Measurements from ENCODE around the gene ANXA6. TPM values are rescaled to one million over a fixed set of nuclear protein-coding genes. Genes with fewer than 3 reads are reported as not detected.

ANXA6 gene
- total RNA-seq, 8 experiments from 2014 or later: 21.2 to 409 (median 60.1) TPM

- H3K4me1 ChIP-seq (replicated peaks in 1 of 2): no peaks in the 10 kb centered on the region
- peak in 1 of 8 experiments; percentile 46 for ATAC-seq (replicated peaks in 6 of 8)
- in situ Hi-C loops (cut with MboI; ENCODE audit: low pct_unique_long_range_greater_than_20kb in 2 of 9, low sequenced_read_pairs in 9 of 9, unreplicated experiment in 9 of 9): no loop called here
- WGBS, 10 experiments: 20 to 100% (median 96%) methylated on average over 1 to 9 of the region's 14 CpGs; no CpG with 5 or more reads in 4 of the 10 experiments
- no peak overlapping the region for H3K4me3 ChIP-seq
- H3K27ac ChIP-seq: no peak overlapping the region
Measured at GRCh38 chr5:151067632-151068432, 89.7 kb downstream of the ANXA6 start.

GRCh38 chr5:151066920-151067319 is 90.7 kb downstream of the ANXA6 start:
- H3K4me1 ChIP-seq (replicated peaks in 1 of 2): no peaks in the 10 kb centered on the region
- 60 to 100% (median 89%) methylated on average over 1 to 6 of the region's 6 CpGs; no CpG with 5 or more reads in 3 of the 10 experiments for WGBS, 10 experiments
- H3K4me3 ChIP-seq: no peak overlapping the region
- H3K27ac ChIP-seq: no peak overlapping the region
- in situ Hi-C loops (cut with MboI; ENCODE audit: low pct_unique_long_range_greater_than_20kb in 2 of 9, low sequenced_read_pairs in 9 of 9, unreplicated experiment in 9 of 9): no loop called here
- ATAC-seq (replicated peaks in 6 of 8): no peak

GRCh38 chr5:151065609-151066008 is 92.0 kb downstream of the ANXA6 start:
- Histone ChIP-seq H3K4me3 (no peak overlapping the region), H3K27ac (no peak overlapping the region), H3K4me1 (replicated peaks in 1 of 2) (no peaks in the 10 kb centered on the region)
- ATAC-seq (replicated peaks in 6 of 8): no peak
- WGBS, 10 experiments: 67 to 100% (median 100%) methylated on average over 1 of the region's 1 CpG; no CpG with 5 or more reads in 1 of the 10 experiments
- in situ Hi-C loops (cut with MboI; ENCODE audit: low pct_unique_long_range_greater_than_20kb in 2 of 9, low sequenced_read_pairs in 9 of 9, unreplicated experiment in 9 of 9): no loop called here

GRCh38 chr5:151064916-151065499 is 92.6 kb downstream of the ANXA6 start:
- Histone ChIP-seq H3K27ac (no peak overlapping the region), H3K4me3 (no peak overlapping the region), H3K4me1 (replicated peaks in 1 of 2) (no peaks in the 10 kb centered on the region)
- no peak for ATAC-seq (replicated peaks in 6 of 8)
- 94 to 100% (median 96%) methylated on average over 1 to 9 of the region's 12 CpGs; no CpG with 5 or more reads in 5 of the 10 experiments for WGBS, 10 experiments
- in situ Hi-C loops (cut with MboI; ENCODE audit: low pct_unique_long_range_greater_than_20kb in 2 of 9, low sequenced_read_pairs in 9 of 9, unreplicated experiment in 9 of 9): no loop called here

GRCh38 chr5:151063142-151063989 is 94.2 kb downstream of the ANXA6 start:
- in situ Hi-C loops (cut with MboI; ENCODE audit: low pct_unique_long_range_greater_than_20kb in 2 of 9, low sequenced_read_pairs in 9 of 9, unreplicated experiment in 9 of 9): no loop called here
- Histone ChIP-seq H3K27ac (no peak overlapping the region), H3K4me1 (replicated peaks in 1 of 2) (no peaks in the 10 kb centered on the region), H3K4me3 (no peak overlapping the region)
- 72 to 100% (median 90%) methylated on average over 1 to 6 of the region's 17 CpGs; no CpG with 5 or more reads in 4 of the 10 experiments for WGBS, 10 experiments
- peak in 4 of 8 experiments; percentile 10 to 82 (median 56) for ATAC-seq (replicated peaks in 6 of 8)

- ATAC-seq (replicated peaks in 6 of 8): no peak
- no peaks in the 10 kb centered on the region for H3K4me1 ChIP-seq (replicated peaks in 1 of 2)
- in situ Hi-C loops (cut with MboI; ENCODE audit: low pct_unique_long_range_greater_than_20kb in 2 of 9, low sequenced_read_pairs in 9 of 9, unreplicated experiment in 9 of 9): no loop called here
- no peak overlapping the region for H3K27ac ChIP-seq
- no peak overlapping the region for H3K4me3 ChIP-seq
- 100% methylated on average over 1 to 3 of the region's 5 CpGs; no CpG with 5 or more reads in 5 of the 10 experiments for WGBS, 10 experiments
Measured at GRCh38 chr5:151062405-151063141, 95.0 kb downstream of the ANXA6 start.

DNA sequence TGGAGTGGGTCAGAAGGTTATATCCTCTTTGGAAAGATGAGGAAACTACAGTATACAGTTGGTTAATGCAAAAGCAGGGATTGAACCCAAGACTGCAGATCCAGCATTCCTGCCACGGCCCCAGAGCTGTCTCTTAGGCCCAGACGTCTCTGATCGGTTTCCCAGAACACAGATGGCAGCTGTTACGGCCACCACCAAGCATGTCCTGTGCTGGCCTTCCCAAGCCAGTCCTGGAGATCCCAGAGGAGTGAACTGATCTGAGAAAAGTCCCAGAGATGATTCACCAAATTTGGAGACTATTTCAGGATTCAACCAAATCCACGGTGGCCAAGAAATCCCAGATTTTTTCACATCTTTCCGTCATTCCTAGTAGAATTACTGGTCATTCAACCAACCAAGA is 96.8 kb downstream of the ANXA6 start:
- Histone ChIP-seq H3K27ac (no peak overlapping the region), H3K4me3 (no peak overlapping the region), H3K4me1 (replicated peaks in 1 of 2) (no peaks in the 10 kb centered on the region)
- 53 to 100% (median 100%) methylated on average over 1 to 6 of the region's 6 CpGs; no CpG with 5 or more reads in 1 of the 10 experiments for WGBS, 10 experiments
- no peak for ATAC-seq (replicated peaks in 6 of 8)
- in situ Hi-C loops (cut with MboI; ENCODE audit: low pct_unique_long_range_greater_than_20kb in 2 of 9, low sequenced_read_pairs in 9 of 9, unreplicated experiment in 9 of 9): no loop called here

- WGBS, 10 experiments: 90 to 100% (median 92%) methylated on average over 1 to 5 of the region's 7 CpGs; no CpG with 5 or more reads in 6 of the 10 experiments
- in situ Hi-C loops (cut with MboI; ENCODE audit: low pct_unique_long_range_greater_than_20kb in 2 of 9, low sequenced_read_pairs in 9 of 9, unreplicated experiment in 9 of 9): no loop called here
Measured at GRCh38 chr5:151058891-151059489, 98.6 kb downstream of the ANXA6 start.

GRCh38 chr5:151058301-151058700 is 99.3 kb downstream of the ANXA6 start:
- in situ Hi-C loops (cut with MboI; ENCODE audit: low pct_unique_long_range_greater_than_20kb in 2 of 9, low sequenced_read_pairs in 9 of 9, unreplicated experiment in 9 of 9): no loop called here

More at GRCh38 chr5:151058891-151059489, 98.6 kb downstream of the ANXA6 start:
- no peak for ATAC-seq (replicated peaks in 6 of 8)
- Histone ChIP-seq H3K4me1 (replicated peaks in 1 of 2) (no peaks in the 10 kb centered on the region), H3K4me3 (no peak overlapping the region), H3K27ac (no peak overlapping the region)

DNA sequence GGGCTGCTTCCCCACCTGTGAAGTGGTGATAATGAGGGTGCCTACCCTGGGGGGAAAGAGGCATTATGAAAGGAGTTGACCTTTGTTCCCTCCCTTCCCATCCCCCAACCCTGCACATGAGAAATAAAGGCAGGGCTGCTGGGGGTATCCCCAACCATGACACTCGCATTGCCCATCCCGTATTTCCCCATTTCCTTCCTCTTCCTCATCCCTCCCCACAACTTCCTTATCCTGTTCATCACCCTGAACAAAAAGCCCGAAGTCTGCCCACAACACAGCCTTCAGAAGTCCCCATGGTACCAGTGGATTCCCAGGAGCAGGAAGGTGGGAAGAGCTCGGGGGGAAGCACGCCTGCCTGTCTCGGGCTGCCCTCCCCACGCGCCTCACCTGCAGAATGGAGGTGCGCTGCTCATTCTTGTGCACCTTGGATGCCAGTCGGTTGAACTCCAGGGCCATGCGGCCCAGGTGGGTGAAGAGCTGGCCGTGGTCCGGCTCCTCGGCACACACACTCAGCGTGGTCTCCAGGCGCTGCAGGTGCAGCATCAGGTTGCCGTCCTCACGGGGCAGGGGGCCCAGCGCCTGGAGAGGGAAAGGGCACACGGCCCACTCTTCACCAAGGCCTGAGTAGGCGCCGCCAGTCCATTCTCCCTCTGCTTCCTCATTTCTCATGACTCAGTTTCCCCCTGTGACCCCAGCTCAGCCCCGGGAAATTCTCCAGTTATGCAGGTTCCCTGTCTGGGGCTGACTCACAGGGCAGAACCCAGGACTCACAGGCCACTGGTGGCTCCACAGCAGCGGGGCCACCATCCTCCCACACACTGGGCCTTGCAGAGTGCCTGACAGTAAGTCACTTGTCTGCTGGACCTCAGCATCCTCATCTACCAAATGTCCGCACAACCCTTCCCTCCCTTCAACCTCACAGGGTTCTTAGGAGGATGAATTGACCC is 100.9 kb downstream of the ANXA6 start:
- no peak for ATAC-seq (replicated peaks in 6 of 8)
- in situ Hi-C loops (cut with MboI; ENCODE audit: low pct_unique_long_range_greater_than_20kb in 2 of 9, low sequenced_read_pairs in 9 of 9, unreplicated experiment in 9 of 9): no loop called here
- Histone ChIP-seq H3K27ac (no peak overlapping the region), H3K4me1 (replicated peaks in 1 of 2) (no peaks in the 10 kb centered on the region), H3K4me3 (no peak overlapping the region)
- 92 to 100% (median 100%) methylated on average over 1 to 6 of the region's 25 CpGs; no CpG with 5 or more reads in 1 of the 10 experiments for WGBS, 10 experiments

More at GRCh38 chr5:151058301-151058700, 99.3 kb downstream of the ANXA6 start:
- WGBS, 10 experiments: 59 to 100% (median 100%) methylated on average over 1 to 4 of the region's 5 CpGs; no CpG with 5 or more reads in 3 of the 10 experiments
- no peak for ATAC-seq (replicated peaks in 6 of 8)
- H3K4me3 ChIP-seq: no peak overlapping the region
- H3K27ac ChIP-seq: no peak overlapping the region
- H3K4me1 ChIP-seq (replicated peaks in 1 of 2): no peaks in the 10 kb centered on the region

DNA sequence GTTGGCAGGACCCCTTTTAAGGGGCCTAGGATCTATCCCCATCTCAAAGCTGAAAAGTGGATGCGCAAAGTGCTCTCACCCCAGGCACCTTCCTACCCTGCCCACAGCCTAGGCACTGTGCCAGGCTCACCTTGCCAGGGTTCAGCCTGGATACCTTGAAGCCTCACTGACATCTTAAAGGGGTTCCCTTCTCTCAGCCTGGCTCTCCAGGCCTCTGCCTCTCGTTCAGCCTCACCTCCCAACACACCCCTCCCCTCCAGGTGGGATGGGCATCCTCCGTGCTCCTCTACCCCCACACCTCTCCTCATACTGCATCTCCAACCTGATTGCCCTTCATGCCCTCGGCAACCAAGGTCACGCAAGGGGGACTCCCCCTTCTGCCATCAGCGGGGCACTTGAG is 102.2 kb downstream of the ANXA6 start:
- no peak for ATAC-seq (replicated peaks in 6 of 8)
- WGBS, 10 experiments: 80 to 100% (median 100%) methylated on average over 1 to 3 of the region's 6 CpGs; no CpG with 5 or more reads in 3 of the 10 experiments
- H3K4me1 ChIP-seq (replicated peaks in 1 of 2): no peaks in the 10 kb centered on the region
- no peak overlapping the region for H3K4me3 ChIP-seq
- H3K27ac ChIP-seq: no peak overlapping the region
- in situ Hi-C loops (cut with MboI; ENCODE audit: low pct_unique_long_range_greater_than_20kb in 2 of 9, low sequenced_read_pairs in 9 of 9, unreplicated experiment in 9 of 9): no loop called here
